Muscle layer of duodenum (tissue), 2 donors: ENCODE results near the gene ARHGAP21.
"Not testable (repeated sequence)": the region's sequence is repeated elsewhere in the genome, so short reads cannot be mapped to it uniquely, and the experiment has no call there.

Experiments
- H3K27ac ChIP-seq: one replicate; pipeline ENCODE4 v1.7.0; 2013; ENCODE audit warnings: mild to moderate bottlenecking, low read length
- H3K27me3 ChIP-seq: one replicate; pipeline ENCODE4 v1.7.0; 2013; ENCODE audit warnings: low read depth, mild to moderate bottlenecking, control low read depth, low read length
- H3K36me3 ChIP-seq, 2 donors: one replicate each; pipeline ENCODE4 v1.7.0; 2013; ENCODE audit warnings: low read length in 2 of 2, control low read depth in 1 of 2, mild to moderate bottlenecking in 1 of 2; ENCODE audit not compliant: insufficient read depth in 2 of 2, control insufficient read depth in 1 of 2
- H3K4me1 ChIP-seq, 2 donors: one replicate each; pipeline ENCODE4 v1.7.0; 2013; ENCODE audit warnings: low read length in 2 of 2, mild to moderate bottlenecking in 2 of 2, control low read depth in 1 of 2, moderate library complexity in 1 of 2; ENCODE audit not compliant: insufficient read depth in 2 of 2, control insufficient read depth in 1 of 2
- H3K4me3 ChIP-seq, 2 donors: one replicate each; pipeline ENCODE4 v1.7.0; 2013; ENCODE audit warnings: low read length in 2 of 2, low read depth in 1 of 2, mild to moderate bottlenecking in 1 of 2
- H3K9me3 ChIP-seq, 2 donors: one replicate each; pipeline ENCODE4 v1.7.0; 2013; ENCODE audit warnings: low read length in 2 of 2, control low read depth in 1 of 2, mild to moderate bottlenecking in 1 of 2; ENCODE audit not compliant: control insufficient read depth in 1 of 2
- donor health status: healthy.

Gene ARHGAP21

GRCh38 chr10:24744946-24745345 is 21.3 kb upstream of the ARHGAP21 start:
- no peak overlapping the region for H3K4me3 ChIP-seq
- H3K4me1 ChIP-seq = no peaks in the 10 kb centered on the region

GRCh38 chr10:24740714-24741113 is 17.0 kb upstream of the ARHGAP21 start:
- H3K27me3 ChIP-seq = no peaks in the 10 kb centered on the region
- no peak overlapping the region for H3K27ac ChIP-seq
- H3K4me1 ChIP-seq = no peaks in the 10 kb centered on the region
- H3K9me3 ChIP-seq = peaks cover 0 to 4% of the 10 kb centered on the region in 2 donors
- no peaks in the 10 kb centered on the region for H3K36me3 ChIP-seq
- no peak overlapping the region for H3K4me3 ChIP-seq

More at GRCh38 chr10:24744946-24745345, 21.3 kb upstream of the ARHGAP21 start:
- no peak overlapping the region for H3K27ac ChIP-seq
- H3K9me3 ChIP-seq = peaks cover 0 to 4% of the 10 kb centered on the region in 2 donors
- no peaks in the 10 kb centered on the region for H3K36me3 ChIP-seq
- no peaks in the 10 kb centered on the region for H3K27me3 ChIP-seq

- no peaks in the 10 kb centered on the region for H3K36me3 ChIP-seq
- no peaks in the 10 kb centered on the region for H3K27me3 ChIP-seq
- no peak overlapping the region for H3K27ac ChIP-seq
- H3K4me1 ChIP-seq = no peaks in the 10 kb centered on the region
- H3K9me3 ChIP-seq = peaks cover 0 to 4% of the 10 kb centered on the region in 2 donors
- H3K4me3 ChIP-seq = no peak overlapping the region
Measured at GRCh38 chr10:24737001-24737400, 13.3 kb upstream of the ARHGAP21 start.

- no peaks in the 10 kb centered on the region for H3K4me1 ChIP-seq
- no peak overlapping the region for H3K27ac ChIP-seq
- no peak overlapping the region for H3K4me3 ChIP-seq
- no peaks in the 10 kb centered on the region for H3K27me3 ChIP-seq
- no peaks in the 10 kb centered on the region for H3K9me3 ChIP-seq
- H3K36me3 ChIP-seq = no peaks in the 10 kb centered on the region
Measured at GRCh38 chr10:24731942-24732341, 8.3 kb upstream of the ARHGAP21 start.

- Histone ChIP-seq H3K27ac (no peak overlapping the region), H3K4me3 (no peak overlapping the region), H3K9me3 (no peaks in the 10 kb centered on the region), H3K36me3 (no peaks in the 10 kb centered on the region), H3K27me3 (no peaks in the 10 kb centered on the region), H3K4me1 (no peaks in the 10 kb centered on the region)
Measured at GRCh38 chr10:24730811-24731210, 7.1 kb upstream of the ARHGAP21 start.

GRCh38 chr10:24727786-24728185 is 4.1 kb upstream of the ARHGAP21 start:
- H3K4me1 ChIP-seq = no peaks in the 10 kb centered on the region
- H3K4me3 ChIP-seq = no peak overlapping the region
- H3K9me3 ChIP-seq = no peaks in the 10 kb centered on the region
- H3K27me3 ChIP-seq = no peaks in the 10 kb centered on the region
- no peaks in the 10 kb centered on the region for H3K36me3 ChIP-seq
- H3K27ac ChIP-seq = no peak overlapping the region

- H3K9me3 ChIP-seq = no peaks in the 10 kb centered on the region
- H3K27ac ChIP-seq = no peak overlapping the region
- H3K4me3 ChIP-seq = no peak overlapping the region
- H3K27me3 ChIP-seq = no peaks in the 10 kb centered on the region
- H3K36me3 ChIP-seq = no peaks in the 10 kb centered on the region
- no peaks in the 10 kb centered on the region for H3K4me1 ChIP-seq
Measured at GRCh38 chr10:24726626-24727025, 2.9 kb upstream of the ARHGAP21 start.

GRCh38 chr10:24726029-24726428 is 2.3 kb upstream of the ARHGAP21 start:
- H3K4me1 ChIP-seq, H3K27ac ChIP-seq, H3K9me3 ChIP-seq, H3K36me3 ChIP-seq, H3K27me3 ChIP-seq, H3K4me3 ChIP-seq: not testable (repeated sequence)

GRCh38 chr10:24724381-24725228 is 918 bp upstream of the ARHGAP21 start:
- Histone ChIP-seq H3K27ac (peak overlapping the region; percentile 94), H3K4me3 (peak overlapping the region; percentile 87 to 95), H3K27me3 (no peaks in the 10 kb centered on the region), H3K36me3 (no peaks in the 10 kb centered on the region), H3K4me1 (peaks cover 11 to 18% of the 10 kb centered on the region in 2 donors), H3K9me3 (no peaks in the 10 kb centered on the region)

GRCh38 chr10:24723386-24723787 is 300 bp downstream of the ARHGAP21 start:
- Histone ChIP-seq H3K36me3 (no peaks in the 10 kb centered on the region), H3K9me3 (no peaks in the 10 kb centered on the region), H3K4me1 (peaks cover 16 to 27% of the 10 kb centered on the region in 2 donors), H3K27me3 (no peaks in the 10 kb centered on the region), H3K4me3 (peak overlapping the region in 1 of 2 donors; percentile 87), H3K27ac (no peak overlapping the region)

- no peaks in the 10 kb centered on the region for H3K36me3 ChIP-seq
- H3K27ac ChIP-seq = peak overlapping the region; percentile 86
- peaks cover 22 to 33% of the 10 kb centered on the region in 2 donors for H3K4me1 ChIP-seq
- H3K4me3 ChIP-seq = peak overlapping the region; percentile 80 to 86
- no peaks in the 10 kb centered on the region for H3K9me3 ChIP-seq
- no peaks in the 10 kb centered on the region for H3K27me3 ChIP-seq
Measured at GRCh38 chr10:24722676-24723385, 856 bp downstream of the ARHGAP21 start.
